Omental fat pad (tissue), 4 donors: Measurements from ENCODE around the gene TNFAIP8. TPM values are rescaled to one million over a fixed set of nuclear protein-coding genes. Genes with fewer than 3 reads are reported as not detected.

Experiments used
- ATAC-seq: fragments of 150-250 bp; one replicate; pipeline ENCODE4 v1.9.1; 2016; ENCODE audit warnings: mild to moderate bottlenecking, moderate library complexity; ENCODE audit not compliant: low FRiP score
- DNase-seq: peaks from one replicate; pipeline ENCODE4 v3.0.0-alpha.2; 2019; ENCODE audit warnings: low spot score
- total RNA-seq, 4 donors: library from RNA; depleted of rRNA; stranded (reverse); fragments of >200 nt; gene quantifications; one replicate each; pipeline ENCODE4 v1.1.0, GENCODE V29; 2016
- TF ChIP-seq, protein P1 (sequence below), 3 donors: fragments of 450-650 bp; IDR thresholded peaks; one replicate each; pipeline ENCODE4 v1.5.1; 2016 to 2017; ENCODE audit warnings: antibody characterized with exemption in 3 of 3, mild to moderate bottlenecking in 3 of 3, moderate library complexity in 2 of 3

TNFAIP8 gene
- total RNA-seq, 4 donors from 2014 or later, result 24.4 to 106 (median 75.0) TPM

- TF ChIP-seq, protein P1, sequence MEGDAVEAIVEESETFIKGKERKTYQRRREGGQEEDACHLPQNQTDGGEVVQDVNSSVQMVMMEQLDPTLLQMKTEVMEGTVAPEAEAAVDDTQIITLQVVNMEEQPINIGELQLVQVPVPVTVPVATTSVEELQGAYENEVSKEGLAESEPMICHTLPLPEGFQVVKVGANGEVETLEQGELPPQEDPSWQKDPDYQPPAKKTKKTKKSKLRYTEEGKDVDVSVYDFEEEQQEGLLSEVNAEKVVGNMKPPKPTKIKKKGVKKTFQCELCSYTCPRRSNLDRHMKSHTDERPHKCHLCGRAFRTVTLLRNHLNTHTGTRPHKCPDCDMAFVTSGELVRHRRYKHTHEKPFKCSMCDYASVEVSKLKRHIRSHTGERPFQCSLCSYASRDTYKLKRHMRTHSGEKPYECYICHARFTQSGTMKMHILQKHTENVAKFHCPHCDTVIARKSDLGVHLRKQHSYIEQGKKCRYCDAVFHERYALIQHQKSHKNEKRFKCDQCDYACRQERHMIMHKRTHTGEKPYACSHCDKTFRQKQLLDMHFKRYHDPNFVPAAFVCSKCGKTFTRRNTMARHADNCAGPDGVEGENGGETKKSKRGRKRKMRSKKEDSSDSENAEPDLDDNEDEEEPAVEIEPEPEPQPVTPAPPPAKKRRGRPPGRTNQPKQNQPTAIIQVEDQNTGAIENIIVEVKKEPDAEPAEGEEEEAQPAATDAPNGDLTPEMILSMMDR (IDR thresholded peaks at IDR 0.05), result no peak
- DNase-seq (no peak), ATAC-seq (no peak)
Measured at GRCh38 chr5:119363271-119363670, 7.5 kb downstream of the TNFAIP8 start.

DNA sequence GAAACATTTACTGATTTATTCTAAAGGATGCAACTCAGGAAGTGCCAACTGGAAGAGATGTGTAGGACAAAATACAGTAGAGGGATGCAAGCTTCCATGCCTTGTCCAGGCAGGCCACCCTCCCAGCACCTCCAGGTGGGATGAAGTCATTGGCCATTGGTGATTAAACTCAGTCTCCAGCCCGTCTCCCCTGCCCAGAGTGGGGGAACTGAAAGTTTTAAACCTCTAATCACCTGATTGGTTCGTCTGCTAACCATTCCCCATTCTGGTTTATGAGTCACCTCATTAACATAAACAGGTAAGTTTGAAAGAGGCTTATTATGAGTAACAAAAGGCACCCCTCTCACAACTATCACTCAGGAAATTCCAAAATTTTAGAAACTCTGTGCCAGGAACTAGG is 8.1 kb downstream of the TNFAIP8 start:
- TF ChIP-seq, protein P1 (IDR thresholded peaks at IDR 0.05), result no peak
- DNase-seq (no peak), ATAC-seq (no peak)

DNA sequence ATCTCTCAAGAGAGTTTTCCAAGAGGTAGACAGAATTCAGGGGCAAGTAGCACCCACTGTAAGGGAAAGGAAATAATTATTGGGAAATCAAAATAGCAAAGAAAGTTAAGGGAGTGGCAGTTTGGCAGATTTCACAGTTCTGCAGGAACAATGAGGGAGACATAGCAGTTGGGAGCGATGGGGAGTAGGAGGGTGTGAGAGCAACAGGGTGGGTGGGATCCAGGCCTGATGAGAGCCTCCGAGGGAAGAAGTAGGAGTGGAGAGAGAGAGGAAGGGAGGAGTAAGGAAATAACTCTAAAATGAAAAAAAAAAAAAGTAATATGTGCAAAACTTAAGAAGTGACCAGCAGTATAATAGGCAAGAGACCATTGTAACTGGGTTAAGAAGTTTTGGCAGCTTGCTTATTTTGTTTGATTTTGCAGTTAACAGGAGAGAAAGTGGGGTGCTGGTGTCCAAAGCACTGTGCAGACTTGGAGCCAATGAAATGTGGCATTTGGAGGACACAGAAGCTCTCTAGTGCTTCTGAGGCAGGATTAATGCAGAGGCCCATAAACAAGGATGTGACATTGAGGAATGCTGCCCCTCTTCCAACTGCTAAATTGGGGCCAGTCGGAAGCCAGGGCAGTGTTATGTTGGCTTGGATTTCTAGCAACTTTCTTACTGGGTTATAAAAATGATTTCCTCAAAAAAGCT is 10.2 kb downstream of the TNFAIP8 start:
- TF ChIP-seq, protein P1 (IDR thresholded peaks at IDR 0.05), result no peak
- DNase-seq, result no peak
- peak; percentile 11 for ATAC-seq

GRCh38 chr5:119366540-119366881 is 10.7 kb downstream of the TNFAIP8 start:
- TF ChIP-seq, protein P1 (IDR thresholded peaks at IDR 0.05), result no peak
- no peak for ATAC-seq
- no peak for DNase-seq

GRCh38 chr5:119367502-119368237 is 11.9 kb downstream of the TNFAIP8 start:
- ATAC-seq (peak; percentile 69), DNase-seq (no peak)
- TF ChIP-seq, protein P1 (IDR thresholded peaks at IDR 0.05), result no peak

GRCh38 chr5:119368238-119368630 is 12.4 kb downstream of the TNFAIP8 start:
- ATAC-seq (no peak), DNase-seq (no peak)
- TF ChIP-seq, protein P1 (IDR thresholded peaks at IDR 0.05), result no peak

GRCh38 chr5:119370486-119370885 is 14.7 kb downstream of the TNFAIP8 start:
- TF ChIP-seq, protein P1 (IDR thresholded peaks at IDR 0.05), result no peak
- no peak for ATAC-seq
- no peak for DNase-seq
